HG02981 (cell line): ENCODE results near the gene PRELID1.
"Not testable (repeated sequence)": the region's sequence is repeated elsewhere in the genome, so short reads cannot be mapped to it uniquely, and the experiment has no call there.

ENCODE experiments used
- ATAC-seq: cut with Tn5 transposase; IDR thresholded peaks from one replicate; pipeline ENCODE4 v1.9.1; 2021; ENCODE audit warnings: mild to moderate bottlenecking, moderate library complexity; ENCODE audit not compliant: unreplicated experiment

The PRELID1 gene

GRCh38 chr5:177334781-177335700 lies 31.4 kb downstream of the PRELID1 start:
- no peak for ATAC-seq

- ATAC-seq, result no peak
Observed at GRCh38 chr5:177335701-177336065, 32.1 kb downstream of the PRELID1 start.

DNA sequence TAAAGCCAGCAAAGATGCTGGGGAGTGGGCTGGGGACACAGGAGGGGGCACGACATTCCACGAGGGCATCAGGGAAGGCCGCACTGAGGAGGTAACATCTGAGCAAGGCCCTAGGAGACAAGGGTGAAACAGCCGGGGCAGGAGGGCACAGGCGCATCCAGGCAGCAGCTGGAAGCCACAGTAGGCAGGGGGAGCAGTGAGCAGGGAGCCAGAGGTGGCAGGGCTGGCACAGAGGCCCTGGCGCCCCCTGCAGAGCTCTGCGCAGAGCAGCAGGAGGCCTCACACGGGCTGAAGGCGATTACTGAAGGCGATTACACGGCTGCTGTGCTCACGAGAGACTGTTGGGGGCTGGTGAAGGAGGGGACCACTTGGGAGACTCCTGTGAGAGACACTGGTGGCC lies 32.5 kb downstream of the PRELID1 start:
- ATAC-seq, result no peak

DNA sequence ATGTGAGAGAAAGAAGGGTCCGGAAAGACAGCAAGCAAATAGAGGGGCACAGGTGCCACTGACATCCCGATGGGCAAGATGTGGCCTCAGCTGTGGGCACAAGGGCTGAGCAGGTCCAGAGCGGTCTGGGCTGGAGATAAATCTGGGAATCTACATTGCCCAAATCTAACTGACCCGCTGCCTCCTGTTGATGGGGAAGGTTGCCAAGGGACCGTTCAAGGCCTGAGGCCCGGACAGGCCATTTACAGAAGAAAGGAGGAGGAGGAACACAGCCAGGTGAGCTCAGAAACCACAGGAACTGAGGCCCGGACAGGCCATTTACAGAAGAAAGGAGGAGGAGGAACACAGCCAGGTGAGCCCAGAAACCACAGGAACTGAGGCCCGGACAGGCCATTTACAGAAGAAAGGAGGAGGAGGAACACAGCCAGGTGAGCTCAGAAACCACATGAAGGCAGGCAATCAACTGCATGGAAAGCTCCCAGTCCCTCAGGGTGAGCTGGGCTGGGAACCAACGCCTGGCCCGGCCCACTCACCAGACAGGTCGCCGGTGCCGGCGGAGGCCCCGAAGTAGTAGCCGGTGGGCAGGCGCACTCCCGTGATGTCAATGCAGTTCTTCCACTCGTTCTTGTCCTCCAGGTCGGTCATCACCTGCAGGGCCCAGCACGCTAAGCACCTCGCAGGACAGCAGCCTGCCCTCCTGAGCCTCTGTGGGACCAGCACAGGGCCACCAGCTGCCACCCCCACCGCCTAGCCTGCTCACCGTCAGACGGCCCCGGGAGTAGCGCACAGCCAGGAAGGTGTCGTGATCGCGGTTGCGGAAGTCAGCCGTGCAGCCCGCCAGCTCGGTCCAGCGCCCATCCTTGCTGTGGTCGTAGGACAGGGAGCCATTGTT lies 33.2 kb downstream of the PRELID1 start:
- ATAC-seq, result no peak

GRCh38 chr5:177338251-177339106 lies 34.9 kb downstream of the PRELID1 start:
- ATAC-seq, result no peak

DNA sequence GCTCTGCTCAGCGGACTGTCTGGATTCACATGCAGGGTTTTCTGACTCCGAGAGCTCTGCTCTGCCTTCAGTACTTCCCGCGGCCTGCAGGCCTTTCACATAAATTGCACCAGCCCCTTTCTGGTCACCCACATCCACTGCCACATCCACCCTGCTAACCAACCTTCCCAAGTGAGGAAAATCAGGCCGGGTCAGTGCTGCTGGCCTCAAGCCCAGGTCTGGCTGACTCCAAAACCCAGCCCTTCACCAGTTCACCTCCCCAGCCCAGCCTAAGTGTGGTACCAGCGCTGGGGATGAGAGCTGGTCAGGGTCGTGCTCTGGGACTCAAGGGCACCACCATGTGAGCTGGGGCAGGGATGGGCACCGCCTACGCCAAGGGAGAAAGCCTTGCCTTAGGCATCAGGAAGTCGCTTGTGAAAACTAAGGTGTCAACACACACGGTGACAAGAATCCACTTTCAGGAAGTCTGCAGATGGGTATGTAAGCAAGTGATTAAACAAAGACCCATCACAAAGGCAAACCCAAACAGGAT lies 35.6 kb downstream of the PRELID1 start:
- no peak for ATAC-seq

- not testable (repeated sequence) for ATAC-seq
Observed at GRCh38 chr5:177343000-177343399, 39.4 kb downstream of the PRELID1 start.

DNA sequence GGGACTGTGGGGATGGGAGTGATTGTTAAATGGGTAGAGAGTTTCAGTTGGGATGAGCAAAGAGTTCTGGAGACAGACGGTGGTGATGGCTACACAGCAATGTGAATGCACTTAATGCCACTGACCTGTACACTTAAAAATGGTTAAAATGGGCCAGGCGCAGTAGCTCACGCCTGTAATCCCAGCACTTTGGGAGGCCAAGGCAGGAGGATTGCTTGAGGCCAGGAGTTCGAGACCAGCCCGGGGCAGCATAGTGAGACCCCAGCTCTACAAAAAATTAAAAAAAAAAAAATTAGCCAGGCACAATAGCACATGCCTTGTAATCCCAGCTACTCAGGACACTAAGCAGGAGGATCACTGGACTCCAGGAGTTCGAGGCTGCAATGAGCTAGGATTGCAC lies 40.2 kb downstream of the PRELID1 start:
- ATAC-seq, result no peak

GRCh38 chr5:177344891-177345290 lies 41.3 kb downstream of the PRELID1 start:
- no peak for ATAC-seq

GRCh38 chr5:177346820-177347219 lies 43.2 kb downstream of the PRELID1 start:
- no peak for ATAC-seq

- no peak for ATAC-seq
Observed at GRCh38 chr5:177347699-177348098, 44.1 kb downstream of the PRELID1 start.

- ATAC-seq, result no peak
Observed at GRCh38 chr5:177349362-177349647, 45.7 kb downstream of the PRELID1 start.

GRCh38 chr5:177349762-177350161 lies 46.2 kb downstream of the PRELID1 start:
- no peak for ATAC-seq

- ATAC-seq, result no peak
Observed at GRCh38 chr5:177350776-177351391, 47.3 kb downstream of the PRELID1 start.

GRCh38 chr5:177351392-177352329 lies 48.1 kb downstream of the PRELID1 start, which contains the start of gene LMAN2:
LMAN2 (minus strand) TSS chr5:177351668; CDS start chr5:177351647, 21 bp downstream.
- ATAC-seq, result peak; percentile 95

GRCh38 chr5:177353093-177353492 lies 49.5 kb downstream of the PRELID1 start:
- ATAC-seq, result no peak

- ATAC-seq, result no peak
Observed at GRCh38 chr5:177354256-177354655, 50.7 kb downstream of the PRELID1 start.

DNA sequence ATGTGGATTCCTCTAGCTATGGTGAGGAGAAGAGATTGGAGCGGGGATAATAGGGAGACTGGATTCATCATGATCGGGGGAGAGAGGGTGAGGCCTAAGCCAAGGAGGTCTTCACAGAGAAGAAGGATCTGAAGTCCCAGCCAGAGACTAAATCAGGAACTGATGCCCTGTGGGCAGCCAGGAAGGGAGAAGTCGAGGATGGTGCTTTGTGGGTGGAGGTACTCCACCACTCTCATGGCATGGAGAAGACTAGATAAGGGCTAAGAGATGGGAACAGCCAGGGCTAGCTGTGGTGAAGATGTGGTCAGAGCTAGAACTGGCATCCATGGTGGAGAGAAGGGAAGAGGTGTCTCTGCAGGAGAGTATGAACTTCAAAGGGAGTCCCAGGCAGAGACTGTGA lies 51.1 kb downstream of the PRELID1 start:
- ATAC-seq, result no peak
